Right renal cortex interstitium (tissue), 3 donors: Measurements from ENCODE around the gene KRTAP4-6. TPM values are rescaled to one million over a fixed set of nuclear protein-coding genes. Genes with fewer than 3 reads are reported as not detected.
"Not testable (repeated sequence)": the region's sequence is repeated elsewhere in the genome, so short reads cannot be mapped to it uniquely, and the experiment has no call there.

ENCODE experiments used
- DNase-seq, 3 donors: peaks; one replicate each; pipeline ENCODE4 v3.0.0-alpha.2; 2013; ENCODE audit warnings: low read depth in 3 of 3, low spot score in 2 of 3
- polyA plus RNA-seq, 3 donors: library from polyadenylated mRNA; unstranded; fragments of 120-200 nt; gene quantifications; one replicate each; pipeline ENCODE4 v1.2.1, GENCODE V29; 2013; ENCODE audit not compliant: insufficient read length in 3 of 3

The KRTAP4-6 gene
- polyA plus RNA-seq, 3 donors, result not detected

- DNase-seq, result not testable (repeated sequence)
Measured at GRCh38 chr17:41148971-41149651, 8.8 kb upstream of the KRTAP4-6 start.

DNA sequence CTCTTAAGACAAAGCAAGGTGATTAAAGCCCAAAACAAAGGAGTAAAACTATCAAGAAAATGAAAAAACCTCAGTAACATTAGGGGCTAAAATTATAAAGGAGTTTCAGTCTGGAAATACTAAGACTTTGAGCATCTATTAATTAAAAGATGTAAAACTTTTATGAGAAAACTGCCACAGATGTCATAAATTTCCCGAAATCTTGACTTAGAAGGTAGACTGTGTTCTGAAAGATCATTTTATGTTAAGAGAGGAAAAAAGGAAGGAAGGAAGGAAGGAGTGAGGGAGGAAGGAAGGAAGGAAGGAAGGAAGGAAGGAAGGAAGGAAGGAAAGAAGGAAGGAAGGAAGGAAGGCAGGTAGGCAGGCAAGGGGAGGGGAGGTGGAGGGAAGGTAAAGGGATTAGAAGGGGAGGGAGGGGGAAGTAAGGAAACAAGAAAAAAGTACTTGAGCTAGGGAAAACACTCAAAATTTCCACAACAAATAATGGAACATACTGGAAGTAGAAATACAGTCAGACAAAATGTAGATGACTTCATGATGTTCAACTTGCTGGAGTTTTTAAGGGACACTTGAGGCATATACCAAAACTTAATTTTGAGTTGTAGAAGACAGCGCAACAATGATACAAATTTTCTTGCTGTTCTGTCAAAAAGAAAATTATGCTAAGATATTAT, 7.3 kb upstream of the KRTAP4-6 start:
- DNase-seq, result no peak

DNA sequence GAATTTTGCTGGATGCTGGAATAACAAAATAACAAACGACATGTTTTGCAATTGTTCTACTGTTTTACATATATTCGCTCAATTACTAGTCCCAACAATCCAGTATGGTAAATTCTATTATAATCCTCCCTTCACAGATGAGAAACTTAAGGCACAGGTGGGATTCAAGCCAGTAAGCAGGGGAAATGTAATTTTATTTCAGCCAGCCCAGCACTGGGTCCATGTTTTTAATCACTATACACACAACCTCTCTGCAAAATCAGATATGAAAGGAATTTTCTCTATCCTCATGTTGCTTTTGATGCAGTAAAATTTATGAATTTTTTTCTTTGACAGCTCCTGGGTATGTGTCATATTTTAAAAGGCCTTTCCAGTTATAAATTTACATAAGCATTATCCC, 4.9 kb upstream of the KRTAP4-6 start:
- no peak for DNase-seq

DNA sequence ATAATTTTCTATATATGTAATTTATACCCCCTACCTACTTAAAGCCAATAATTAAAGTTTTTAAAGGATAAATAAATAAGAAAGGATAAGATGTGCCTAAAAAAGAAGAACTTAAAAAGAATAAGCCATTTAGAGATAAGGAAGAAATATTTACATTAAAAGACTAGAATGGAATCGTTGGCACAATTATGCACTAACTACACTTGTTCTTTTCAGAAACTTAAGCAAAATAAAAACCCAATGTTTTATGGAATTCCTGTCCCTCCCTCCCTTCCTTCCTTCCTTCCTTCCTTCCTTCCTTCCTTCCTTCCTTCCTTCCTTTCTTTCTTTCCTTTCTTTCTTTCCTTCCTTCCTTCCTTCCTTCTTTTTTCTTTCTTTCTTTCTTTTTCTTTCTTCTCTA, 4.5 kb upstream of the KRTAP4-6 start:
- DNase-seq, result no peak

GRCh38 chr17:41141361-41141760, 1.0 kb upstream of the KRTAP4-6 start:
- no peak for DNase-seq

DNA sequence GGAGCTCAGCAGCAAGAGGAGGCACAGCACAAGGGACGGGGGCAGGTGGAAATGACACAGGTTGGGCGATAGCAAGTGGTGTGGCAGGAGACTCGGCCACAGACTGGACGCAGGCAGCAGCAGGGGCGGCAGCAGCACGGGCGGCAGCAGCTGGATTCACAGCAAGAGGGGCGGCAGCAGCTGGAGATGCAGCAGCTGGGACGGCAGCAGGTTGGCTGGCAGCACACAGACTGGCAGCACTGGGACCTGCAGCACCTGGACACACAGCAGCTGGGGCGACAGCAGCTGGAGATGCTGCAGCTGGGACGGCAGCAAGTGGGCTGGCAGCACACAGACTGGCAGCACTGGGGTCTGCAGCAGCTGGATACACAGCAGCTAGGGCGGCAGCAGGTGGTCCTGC, 479 bp downstream of the KRTAP4-6 start:
- not testable (repeated sequence) for DNase-seq

- DNase-seq, result no peak
Measured at GRCh38 chr17:41133880-41134735, 6.2 kb downstream of the KRTAP4-6 start.

- DNase-seq, result no peak
Measured at GRCh38 chr17:41131979-41132378, 8.4 kb downstream of the KRTAP4-6 start.

DNA sequence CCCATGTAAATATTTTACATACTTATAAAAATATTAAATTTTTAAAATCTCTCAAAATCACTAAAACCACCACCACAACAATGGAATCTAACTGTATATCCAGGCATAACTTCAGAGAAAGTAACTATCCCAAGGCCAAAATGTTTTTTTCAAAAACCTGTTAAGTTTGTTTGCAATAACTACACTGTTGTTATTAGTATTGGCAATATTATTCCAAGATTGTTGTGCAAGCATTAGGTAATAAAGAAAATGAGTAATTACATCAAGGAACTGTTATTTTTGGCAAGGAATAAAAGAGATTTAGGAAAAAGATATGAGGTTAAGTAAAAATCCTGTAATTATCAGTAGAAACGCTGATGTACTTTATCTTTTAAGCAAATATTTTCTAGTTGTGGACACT, 13.0 kb downstream of the KRTAP4-6 start:
- DNase-seq, result no peak

- DNase-seq, result no peak
Measured at GRCh38 chr17:41126412-41126811, 13.9 kb downstream of the KRTAP4-6 start.

DNA sequence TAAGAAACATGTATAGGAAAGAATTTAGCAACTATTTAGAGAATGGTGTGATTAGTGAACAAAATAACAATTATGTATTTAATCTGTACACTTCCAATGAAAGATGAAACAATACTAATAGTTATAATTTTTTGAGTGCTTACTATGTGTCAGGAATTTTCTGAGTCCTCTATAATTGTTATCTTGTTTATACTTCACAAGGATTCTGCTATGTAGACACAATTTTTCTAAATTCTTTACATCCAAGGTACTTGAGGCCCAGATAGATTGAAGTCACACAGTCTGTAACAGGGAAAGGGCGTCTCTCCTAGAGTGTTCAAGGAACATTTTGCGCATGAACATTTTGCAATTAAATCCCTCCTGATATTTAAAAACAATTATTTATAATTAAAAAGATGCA, 15.3 kb downstream of the KRTAP4-6 start:
- DNase-seq, result no peak

DNA sequence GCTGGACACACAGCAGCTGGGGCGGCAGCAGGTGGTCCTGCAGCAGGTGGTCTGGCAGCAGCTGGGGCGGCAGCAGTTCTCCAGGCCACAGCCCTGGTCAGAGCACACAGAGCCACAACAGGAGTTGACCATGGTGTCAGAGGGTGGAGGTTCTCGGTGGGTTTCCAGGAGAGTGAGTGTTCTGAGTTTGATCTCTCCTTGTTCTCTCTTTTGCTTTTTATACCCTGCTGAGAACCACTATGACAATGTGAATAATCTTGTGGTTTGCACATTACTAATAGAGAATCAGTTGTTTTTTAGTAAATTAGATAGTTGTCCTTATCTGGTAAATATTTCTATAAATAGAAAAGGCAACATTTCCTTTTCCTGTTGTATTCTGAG, 16.4 kb downstream of the KRTAP4-6 start, which contains the start of gene KRTAP4-12:
TSS of gene KRTAP4-12 (minus strand) at position 192 of the 381 bp plus-strand sequence. CDS start at position 132, 60 bp downstream.
- DNase-seq, result not testable (repeated sequence)

DNA sequence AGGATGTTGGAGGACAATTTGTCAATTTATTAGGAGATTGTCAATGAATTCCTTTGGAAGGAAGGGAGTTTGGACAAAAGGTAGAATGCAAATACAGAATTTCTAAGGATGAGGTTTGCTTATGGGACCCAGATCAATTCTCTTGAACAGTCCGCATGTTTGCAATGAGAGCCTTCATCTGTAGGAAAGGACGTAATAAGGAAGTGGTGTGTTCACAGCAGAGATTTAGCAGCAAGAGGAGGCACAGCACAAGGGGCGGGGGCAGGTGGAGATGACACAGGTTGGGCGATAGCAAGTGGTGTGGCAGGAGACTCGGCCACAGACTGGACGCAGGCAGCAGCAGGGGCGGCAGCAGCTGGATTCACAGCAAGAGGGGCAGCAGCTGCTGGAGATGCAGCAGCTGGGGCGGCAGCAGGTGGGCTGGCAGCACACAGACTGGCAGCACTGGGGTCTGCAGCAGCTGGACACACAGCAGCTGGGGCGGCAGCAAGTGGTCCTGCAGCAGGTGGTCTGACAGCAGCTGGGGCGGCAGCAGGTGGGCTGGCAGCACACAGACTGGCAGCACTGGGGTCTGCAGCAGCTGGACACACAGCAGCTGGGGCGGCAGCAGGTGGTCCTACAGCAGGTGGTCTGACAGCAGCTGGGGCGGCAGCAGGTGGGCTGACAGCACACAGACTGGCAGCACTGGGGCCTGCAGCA, 16.9 kb downstream of the KRTAP4-6 start:
- DNase-seq, result not testable (repeated sequence)

DNA sequence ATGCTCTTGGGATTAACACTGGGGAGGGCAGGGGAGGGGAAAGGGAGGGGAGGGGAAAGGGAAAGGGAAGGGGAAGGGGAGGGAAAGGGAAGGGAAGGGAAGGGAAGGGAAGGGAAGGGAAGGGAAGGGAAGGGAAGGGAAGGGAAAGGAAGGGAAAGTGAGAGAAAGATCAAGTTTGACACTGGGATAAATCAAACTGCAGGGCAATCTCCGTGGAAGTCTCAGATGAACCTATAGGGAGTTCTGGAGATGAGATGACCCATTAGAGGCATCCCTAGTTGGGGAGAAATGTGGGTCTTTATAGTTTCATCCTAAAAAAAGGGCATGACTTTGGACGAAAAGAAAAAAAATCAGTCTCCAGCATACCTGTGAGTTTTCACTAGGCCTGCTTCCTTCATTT, 18.6 kb downstream of the KRTAP4-6 start:
- DNase-seq, result no peak

- DNase-seq, result not testable (repeated sequence)
Measured at GRCh38 chr17:41119696-41120690, 20.4 kb downstream of the KRTAP4-6 start.

DNA sequence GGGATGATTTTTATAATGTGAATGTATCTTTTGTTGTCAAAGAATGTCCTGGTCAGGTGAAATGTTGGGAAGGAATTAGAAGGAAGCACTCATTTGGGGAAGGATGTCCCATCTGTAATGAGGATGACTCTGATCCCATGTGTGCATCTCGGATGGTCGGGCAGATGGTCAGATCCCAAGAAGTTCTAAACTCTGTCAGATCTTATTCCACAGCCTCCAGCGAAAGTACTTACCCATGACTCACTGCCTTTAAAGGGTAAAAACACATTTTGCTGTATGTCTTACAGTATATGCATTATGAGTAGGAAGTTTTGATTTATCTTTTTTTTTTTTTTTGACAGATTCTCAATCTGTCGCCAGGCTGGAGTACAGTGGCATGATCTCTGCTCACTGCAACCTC, 21.6 kb downstream of the KRTAP4-6 start:
- DNase-seq, result no peak

DNA sequence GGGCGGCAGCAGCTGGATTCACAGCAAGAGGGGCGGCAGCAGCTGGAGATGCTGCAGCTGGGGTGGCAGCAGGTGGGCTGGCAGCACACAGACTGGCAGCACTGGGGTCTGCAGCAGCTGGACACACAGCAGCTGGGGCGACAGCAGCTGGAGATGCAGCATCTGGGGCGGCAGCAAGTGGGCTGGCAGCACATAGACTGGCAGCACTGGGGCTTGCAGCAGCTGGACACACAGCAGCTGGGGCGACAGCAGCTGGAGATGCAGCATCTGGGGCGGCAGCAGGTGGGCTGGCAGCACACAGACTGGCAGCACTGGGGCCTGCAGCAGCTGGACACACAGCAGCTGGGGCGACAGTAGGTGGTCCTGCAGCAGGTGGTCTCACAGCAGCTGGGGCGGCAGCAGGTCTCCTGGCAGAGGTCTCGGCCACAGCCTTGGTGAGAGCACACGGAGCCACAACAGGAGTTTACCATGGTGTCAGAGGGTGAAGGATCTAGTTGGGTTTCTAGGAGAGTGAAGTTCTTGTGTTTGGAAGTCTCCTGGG, 22.4 kb downstream of the KRTAP4-6 start, which contains the start of gene KRTAP4-11:
TSS of gene KRTAP4-11 (minus strand) at position 528 of the 541 bp plus-strand sequence. CDS start at position 470, 58 bp downstream.
- DNase-seq, result not testable (repeated sequence)

DNA sequence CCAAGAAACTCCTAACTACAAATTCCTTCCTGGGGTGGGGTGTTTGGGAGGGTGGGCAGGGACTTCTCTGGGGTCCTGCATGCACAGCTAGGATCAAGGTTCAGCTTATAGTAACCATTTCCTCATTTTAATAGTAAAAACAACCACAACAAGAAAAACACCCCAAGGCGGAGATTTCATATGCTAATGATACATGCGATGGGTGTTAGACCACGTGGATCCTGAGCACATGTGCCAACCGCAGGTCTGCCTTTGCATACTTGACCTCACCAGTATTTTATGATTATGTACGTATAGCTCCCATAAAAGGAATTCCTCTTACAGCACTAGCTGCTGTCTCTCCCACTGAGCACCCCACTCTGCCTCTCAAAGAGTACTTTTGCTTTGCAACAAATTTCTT, 24.0 kb downstream of the KRTAP4-6 start:
- DNase-seq, result no peak
